GM23338 (cell line): Measurements from ENCODE around the gene TMEM140. TPM values are rescaled to one million over a fixed set of nuclear protein-coding genes. Genes with fewer than 3 reads are reported as not detected.

ENCODE experiments used
- ATAC-seq: fragments of 200-7000 bp; cut with Tn5 transposase; 3 replicates; pipeline ENCODE4 v1.9.1; 2020
- DNase-seq: peaks from one replicate; pipeline ENCODE4 v3.0.0-alpha.2; 2015; ENCODE audit warnings: low spot score
- H2AFZ ChIP-seq: fragments of 200-600 bp; sonication (generic); 2 replicates; pipeline ENCODE4 v1.8.0; 2016; ENCODE audit warnings: antibody characterized with exemption, mild to moderate bottlenecking, moderate library complexity
- H3F3A ChIP-seq: fragments of 200-600 bp; sonication (generic); replicated peaks from 2 replicates; pipeline ENCODE4 v1.8.0; 2017; ENCODE audit warnings: antibody characterized with exemption, mixed run types, low read depth
- H3K27ac ChIP-seq: fragments of 200-600 bp; sonication (generic); 2 replicates; pipeline ENCODE4 v1.6.1; 2016; ENCODE audit warnings: low read depth
- H3K27me3 ChIP-seq: fragments of 200-600 bp; sonication (generic); 2 replicates; pipeline ENCODE4 v1.8.0; 2016; ENCODE audit warnings: mild to moderate bottlenecking, mixed run types, moderate library complexity; ENCODE audit not compliant: insufficient read depth
- H3K36me3 ChIP-seq: fragments of 200-600 bp; sonication (generic); 2 replicates; pipeline ENCODE4 v1.8.0; 2016; ENCODE audit warnings: mild to moderate bottlenecking; ENCODE audit not compliant: insufficient read depth
- H3K4me1 ChIP-seq: fragments of 200-600 bp; sonication (generic); 2 replicates; pipeline ENCODE4 v1.8.0; 2016; ENCODE audit warnings: mild to moderate bottlenecking, moderate library complexity; ENCODE audit not compliant: insufficient read depth
- H3K4me2 ChIP-seq: fragments of 200-600 bp; sonication (generic); 2 replicates; pipeline ENCODE4 v1.7.1; 2017; ENCODE audit warnings: mixed run types
- H3K4me3 ChIP-seq: fragments of 200-600 bp; sonication (generic); 2 replicates; pipeline ENCODE4 v1.6.1; 2016; ENCODE audit warnings: mixed run types
- H3K79me2 ChIP-seq: fragments of 200-600 bp; sonication (generic); replicated peaks from 2 replicates; pipeline ENCODE4 v1.8.0; 2017; ENCODE audit warnings: mild to moderate bottlenecking; ENCODE audit not compliant: insufficient read depth
- H3K9me2 ChIP-seq: fragments of 200-600 bp; sonication (generic); 2 replicates; pipeline ENCODE4 v1.8.0; 2017; ENCODE audit not compliant: insufficient read depth
- H4K20me1 ChIP-seq: fragments of 200-600 bp; sonication (generic); replicated peaks from 2 replicates; pipeline ENCODE4 v1.8.0; 2017; ENCODE audit warnings: mild to moderate bottlenecking; ENCODE audit not compliant: insufficient read depth
- H3K27ac Mint-ChIP-seq: 2 replicates; pipeline ENCODE4 v1.8.0; 2020; ENCODE audit warnings: inconsistent platforms, mild to moderate bottlenecking, moderate library complexity, mixed read lengths
- H3K27me3 Mint-ChIP-seq: 3 replicates; pipeline ENCODE4 v1.8.0; 2022; ENCODE audit warnings: low read depth, mild to moderate bottlenecking, moderate library complexity, mixed read lengths, inconsistent platforms; ENCODE audit not compliant: insufficient read depth, poor library complexity
- H3K36me3 Mint-ChIP-seq: 3 replicates; pipeline ENCODE4 v1.8.0; 2021; ENCODE audit warnings: low read depth, mild to moderate bottlenecking, inconsistent platforms, moderate library complexity, mixed read lengths
- H3K4me1 Mint-ChIP-seq: 3 replicates; pipeline ENCODE4 v1.8.0; 2020; ENCODE audit warnings: mild to moderate bottlenecking, inconsistent platforms, mixed read lengths
- H3K4me3 Mint-ChIP-seq: 3 replicates; pipeline ENCODE4 v1.8.0; 2021; ENCODE audit warnings: moderate library complexity, mild to moderate bottlenecking, inconsistent platforms, mixed read lengths
- H3K9me3 Mint-ChIP-seq: 3 replicates; pipeline ENCODE4 v1.8.0; 2020; ENCODE audit warnings: moderate library complexity, mild to moderate bottlenecking, inconsistent platforms, mixed read lengths
- CREB1 ChIP-seq: fragments of 250-450 bp; sonication (Bioruptor Pico); IDR thresholded peaks from 2 replicates; pipeline ENCODE4 v1.5.0; 2020; ENCODE audit warnings: low read depth, mild to moderate bottlenecking, moderate library complexity
- EZH2 ChIP-seq: fragments of 200-600 bp; sonication (generic); IDR thresholded peaks from one replicate; pipeline ENCODE4 v1.8.0; 2017; ENCODE audit warnings: antibody characterized with exemption, mild to moderate bottlenecking, low read depth; ENCODE audit not compliant: unreplicated experiment
- EZH2phosphoT487 ChIP-seq: fragments of 200-600 bp; sonication (generic); IDR thresholded peaks from one replicate; pipeline ENCODE4 v1.8.1; 2018; ENCODE audit warnings: antibody characterized with exemption; ENCODE audit not compliant: unreplicated experiment
- JUNB ChIP-seq: IDR thresholded peaks from one replicate; pipeline ENCODE4 v1.6.1; 2016; ENCODE audit warnings: antibody characterized with exemption; ENCODE audit not compliant: unreplicated experiment
- NANOG ChIP-seq: IDR thresholded peaks from 2 replicates; pipeline ENCODE4 v1.6.1; 2016; ENCODE audit warnings: antibody characterized with exemption, borderline replicate concordance
- POLR2AphosphoS5 ChIP-seq: IDR thresholded peaks from 2 replicates; pipeline ENCODE4 v1.6.1; 2016; ENCODE audit warnings: antibody characterized with exemption, low read depth
- REST ChIP-seq: IDR thresholded peaks from one replicate; pipeline ENCODE4 v1.6.1; 2018; ENCODE audit warnings: antibody characterized with exemption; ENCODE audit not compliant: unreplicated experiment
- STAT1 ChIP-seq: IDR thresholded peaks from one replicate; pipeline ENCODE4 v1.6.1; 2016; ENCODE audit warnings: antibody characterized with exemption; ENCODE audit not compliant: unreplicated experiment
- ZNF114 ChIP-seq: fragments of 250-450 bp; sonication (Bioruptor Pico); IDR thresholded peaks from 2 replicates; pipeline ENCODE4 v1.5.0; 2020; ENCODE audit warnings: mild to moderate bottlenecking, moderate library complexity
- ZNF331 ChIP-seq: fragments of 250-450 bp; sonication (Bioruptor Pico); IDR thresholded peaks from 2 replicates; pipeline ENCODE4 v1.5.0; 2020; ENCODE audit warnings: low read depth, mild to moderate bottlenecking, moderate library complexity
- ZNF462 ChIP-seq: fragments of 250-450 bp; sonication (Bioruptor Pico); IDR thresholded peaks from 2 replicates; pipeline ENCODE4 v1.5.0; 2020; ENCODE audit warnings: mild to moderate bottlenecking, moderate library complexity
- polyA plus RNA-seq: library from polyadenylated mRNA; unstranded; fragments of >200 nt; fragmentation: Nextera tagmentation; extraction: Ambion mirVana; gene quantifications from 2 replicates; pipeline ENCODE4 v1.2.1, GENCODE V29; 2016
- total RNA-seq: library from RNA; depleted of rRNA; stranded (reverse); fragments of >200 nt; shearing (Covaris generic); gene quantifications from 2 replicates; pipeline ENCODE4 v1.2.3, GENCODE V29; 2014
- TF ChIP-seq, protein P1 (sequence below), 2 experiments: fragments of 200-600 bp in 1 of 2; sonication (generic) in 1 of 2; conservative IDR thresholded peaks; 2 replicates each; pipeline versions ENCODE4 v1.5.1 to v1.6.1; 2016 to 2017; ENCODE audit warnings: antibody characterized with exemption in 2 of 2, low read depth in 2 of 2, mild to moderate bottlenecking in 2 of 2, moderate library complexity in 1 of 2
- TF ChIP-seq, protein P2 (sequence below): IDR thresholded peaks from 2 replicates; pipeline ENCODE4 v1.6.1; 2016; ENCODE audit warnings: antibody characterized with exemption

Gene TMEM140
- total and polyA plus RNA-seq, 2 experiments from 2014 or later = 2.7 TPM; not detected in 1

- Histone ChIP-seq H3K4me1 (no peaks in the 10 kb centered on the region), H4K20me1 (no peaks in the 10 kb centered on the region), H3K27ac (no peak overlapping the region), H3F3A (no peaks in the 10 kb centered on the region), H3K36me3 (no peaks in the 10 kb centered on the region), H3K79me2 (no peaks in the 10 kb centered on the region), H2AFZ (no peak overlapping the region), H3K4me2 (no peak overlapping the region), H3K27me3 (no peaks in the 10 kb centered on the region), H3K4me3 (no peak overlapping the region), H3K9me2 (0 out of 2 replicates have a peak, but pooled peaks cover 3% of the 10 kb centered on the region)
- no peak overlapping the region for H3K4me3 Mint-ChIP-seq
- H3K27ac Mint-ChIP-seq = no peak overlapping the region
- H3K4me1 Mint-ChIP-seq = 0 out of 3 replicates have a peak, but pooled peaks cover 3% of the 10 kb centered on the region
- H3K36me3 Mint-ChIP-seq = peaks cover 17% of the 10 kb centered on the region
- peaks cover 2% of the 10 kb centered on the region for H3K27me3 Mint-ChIP-seq
- DNase-seq (no peak), ATAC-seq (no peak)
- peaks cover 19% of the 10 kb centered on the region for H3K9me3 Mint-ChIP-seq
- TF ChIP-seq ZNF462 = no peak
- no peak for TF ChIP-seq ZNF331 (CRISPR knock-in tag)
- no peak for TF ChIP-seq NANOG
- no peak for TF ChIP-seq CREB1 (CRISPR knock-in tag)
- TF ChIP-seq REST = no peak
- TF ChIP-seq, protein P1, sequence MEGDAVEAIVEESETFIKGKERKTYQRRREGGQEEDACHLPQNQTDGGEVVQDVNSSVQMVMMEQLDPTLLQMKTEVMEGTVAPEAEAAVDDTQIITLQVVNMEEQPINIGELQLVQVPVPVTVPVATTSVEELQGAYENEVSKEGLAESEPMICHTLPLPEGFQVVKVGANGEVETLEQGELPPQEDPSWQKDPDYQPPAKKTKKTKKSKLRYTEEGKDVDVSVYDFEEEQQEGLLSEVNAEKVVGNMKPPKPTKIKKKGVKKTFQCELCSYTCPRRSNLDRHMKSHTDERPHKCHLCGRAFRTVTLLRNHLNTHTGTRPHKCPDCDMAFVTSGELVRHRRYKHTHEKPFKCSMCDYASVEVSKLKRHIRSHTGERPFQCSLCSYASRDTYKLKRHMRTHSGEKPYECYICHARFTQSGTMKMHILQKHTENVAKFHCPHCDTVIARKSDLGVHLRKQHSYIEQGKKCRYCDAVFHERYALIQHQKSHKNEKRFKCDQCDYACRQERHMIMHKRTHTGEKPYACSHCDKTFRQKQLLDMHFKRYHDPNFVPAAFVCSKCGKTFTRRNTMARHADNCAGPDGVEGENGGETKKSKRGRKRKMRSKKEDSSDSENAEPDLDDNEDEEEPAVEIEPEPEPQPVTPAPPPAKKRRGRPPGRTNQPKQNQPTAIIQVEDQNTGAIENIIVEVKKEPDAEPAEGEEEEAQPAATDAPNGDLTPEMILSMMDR (conservative IDR thresholded peaks at IDR 0.05; ENCODE audit: low read depth in 2 of 2) = no peak
- TF ChIP-seq STAT1 = no peak
- TF ChIP-seq, protein P2, sequence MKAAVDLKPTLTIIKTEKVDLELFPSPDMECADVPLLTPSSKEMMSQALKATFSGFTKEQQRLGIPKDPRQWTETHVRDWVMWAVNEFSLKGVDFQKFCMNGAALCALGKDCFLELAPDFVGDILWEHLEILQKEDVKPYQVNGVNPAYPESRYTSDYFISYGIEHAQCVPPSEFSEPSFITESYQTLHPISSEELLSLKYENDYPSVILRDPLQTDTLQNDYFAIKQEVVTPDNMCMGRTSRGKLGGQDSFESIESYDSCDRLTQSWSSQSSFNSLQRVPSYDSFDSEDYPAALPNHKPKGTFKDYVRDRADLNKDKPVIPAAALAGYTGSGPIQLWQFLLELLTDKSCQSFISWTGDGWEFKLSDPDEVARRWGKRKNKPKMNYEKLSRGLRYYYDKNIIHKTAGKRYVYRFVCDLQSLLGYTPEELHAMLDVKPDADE = no peak
- no peak for TF ChIP-seq POLR2AphosphoS5
- no peak for TF ChIP-seq EZH2
- no peak for TF ChIP-seq EZH2phosphoT487
- TF ChIP-seq JUNB = no peak
- no peak for TF ChIP-seq ZNF114 (CRISPR knock-in tag)
Observed at GRCh38 chr7:135121868-135122267, 26.0 kb upstream of the TMEM140 start.
